GM19351 (cell line): Measurements from ENCODE around the gene GPR160.

Experiments
- ATAC-seq: cut with Tn5 transposase; IDR thresholded peaks from one replicate; pipeline ENCODE4 v1.9.1; 2021; ENCODE audit warnings: mild to moderate bottlenecking, moderate library complexity; ENCODE audit not compliant: unreplicated experiment

Gene GPR160

DNA sequence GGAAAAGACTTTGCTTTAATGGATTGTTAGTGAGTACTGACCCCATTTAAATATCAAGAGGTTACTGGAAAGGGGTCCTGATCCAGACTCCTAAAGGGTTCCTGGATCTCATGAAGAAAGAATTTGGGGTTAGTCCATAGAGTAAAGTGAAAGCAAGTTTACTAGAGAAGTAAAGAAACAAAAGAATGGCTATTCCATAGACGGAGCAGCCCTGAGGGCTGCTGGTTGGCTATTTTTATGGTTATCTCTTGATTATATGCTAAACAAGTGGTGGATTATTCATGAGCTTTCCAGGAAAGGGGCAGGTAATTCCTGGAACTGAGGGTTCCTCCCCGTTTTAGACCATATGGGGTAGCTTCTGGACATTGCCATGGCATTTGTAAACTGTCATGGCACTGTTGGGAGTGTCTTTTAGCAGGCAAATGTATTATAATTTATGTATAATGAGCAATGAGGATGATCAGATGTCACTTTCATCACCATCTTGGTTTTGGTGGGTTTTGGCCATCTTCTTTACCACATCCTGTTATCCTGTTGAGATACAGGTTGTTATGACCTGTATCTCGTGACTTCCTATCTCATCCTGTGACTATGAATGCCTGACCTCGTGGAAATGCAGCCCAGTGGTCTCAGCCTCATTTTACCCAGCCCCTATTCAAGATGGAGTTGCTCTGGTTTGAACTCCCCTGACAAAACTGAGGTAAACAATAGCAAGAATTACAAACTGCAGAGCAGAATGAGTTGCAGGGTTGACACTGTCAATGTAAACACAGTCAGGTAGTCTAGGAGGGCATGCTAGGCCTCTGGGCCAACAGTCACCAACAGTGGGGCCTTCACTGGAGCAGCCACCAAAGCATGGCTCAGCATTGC lies 10.3 kb upstream of the GPR160 start:
- peak; percentile 73 for ATAC-seq

DNA sequence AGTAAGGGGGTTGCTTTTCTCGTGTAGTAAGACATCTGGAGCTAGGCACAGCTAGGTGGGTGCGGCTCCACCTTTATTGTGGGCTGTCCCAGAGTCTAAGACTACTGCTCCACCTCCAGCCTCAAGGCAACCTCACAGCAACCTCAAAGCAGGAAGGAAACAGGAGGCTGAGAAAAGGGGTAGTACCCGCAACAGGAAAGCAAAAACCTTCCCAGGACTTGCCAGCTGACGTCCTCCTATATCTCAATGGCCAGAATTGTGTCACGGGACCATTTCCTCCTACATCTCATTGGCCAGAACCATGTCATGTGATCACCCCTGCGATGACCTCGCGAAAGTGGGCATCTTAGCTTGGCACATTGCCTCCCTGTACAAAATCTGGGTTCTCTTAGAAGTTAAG lies 4.3 kb upstream of the GPR160 start:
- ATAC-seq = no peak

DNA sequence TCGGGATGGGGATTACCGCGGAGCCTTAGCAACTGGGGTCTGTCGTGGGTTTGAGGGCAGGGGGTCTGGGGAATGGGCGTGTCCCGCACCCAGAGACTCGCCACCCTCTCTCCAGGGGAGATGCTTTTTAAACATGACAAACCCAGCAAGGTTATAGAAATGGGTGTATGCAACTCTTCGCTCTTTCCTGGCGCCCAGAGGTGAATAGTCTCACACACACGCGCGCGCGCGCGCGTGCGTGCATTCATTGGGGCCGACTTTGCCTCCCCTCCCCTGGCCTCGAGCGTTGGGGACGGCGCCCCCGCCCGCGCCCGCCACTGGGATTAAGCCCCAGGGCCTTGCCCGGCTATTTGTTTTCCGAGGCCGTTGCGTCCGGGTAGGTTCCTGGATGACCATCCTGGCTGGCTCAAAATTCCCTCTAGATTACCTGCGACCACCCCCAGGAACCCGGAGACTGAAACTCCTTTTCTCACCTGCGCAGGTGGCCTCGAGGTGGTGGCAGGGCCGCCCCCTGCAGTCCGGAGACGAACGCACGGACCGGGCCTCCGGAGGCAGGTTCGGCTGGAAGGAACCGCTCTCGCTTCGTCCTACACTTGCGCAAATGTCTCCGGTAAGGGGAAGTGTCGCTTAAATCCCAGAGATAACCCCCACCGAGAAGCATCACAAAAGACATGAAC lies 777 bp downstream of the GPR160 start:
- peak; percentile 17 for ATAC-seq

DNA sequence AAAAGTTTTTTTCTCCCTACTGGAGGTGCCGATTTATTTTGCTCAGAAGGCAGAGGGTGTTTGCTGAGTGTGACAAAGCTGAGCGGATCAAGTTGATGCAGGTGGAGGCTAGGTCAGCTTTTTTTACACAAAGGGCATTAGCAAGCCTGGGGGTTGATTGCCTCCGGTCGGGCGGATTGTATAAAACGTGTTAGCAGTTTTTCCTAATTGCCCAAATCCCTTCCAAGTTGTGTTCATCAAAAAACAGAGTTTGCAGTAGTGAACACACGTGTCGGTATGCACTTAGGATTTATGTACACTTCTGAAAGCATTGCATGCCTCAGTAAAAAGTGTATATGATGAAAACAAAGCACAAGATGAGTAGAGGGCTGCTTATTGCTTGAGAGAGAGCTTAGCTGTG lies 2.6 kb downstream of the GPR160 start:
- ATAC-seq = no peak

DNA sequence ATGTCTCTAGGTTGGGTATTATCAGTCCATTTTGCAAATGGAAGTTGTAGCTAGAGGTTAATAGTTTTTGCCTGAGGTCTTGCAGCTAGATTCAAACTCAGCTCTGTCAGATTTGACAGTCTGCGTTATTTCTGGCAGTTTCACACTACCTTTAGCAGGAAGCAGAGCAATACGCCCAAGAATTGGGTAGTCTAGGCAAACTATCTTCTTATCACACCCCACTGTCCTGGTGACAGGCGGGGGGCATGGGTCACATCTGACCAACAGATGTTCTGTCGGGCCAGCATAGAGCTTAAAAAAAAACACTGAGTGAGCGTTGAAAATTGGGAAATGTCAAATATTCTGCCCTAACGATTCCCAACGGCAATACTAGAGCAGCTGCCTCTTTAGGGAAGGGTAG lies 5.7 kb downstream of the GPR160 start:
- no peak for ATAC-seq

DNA sequence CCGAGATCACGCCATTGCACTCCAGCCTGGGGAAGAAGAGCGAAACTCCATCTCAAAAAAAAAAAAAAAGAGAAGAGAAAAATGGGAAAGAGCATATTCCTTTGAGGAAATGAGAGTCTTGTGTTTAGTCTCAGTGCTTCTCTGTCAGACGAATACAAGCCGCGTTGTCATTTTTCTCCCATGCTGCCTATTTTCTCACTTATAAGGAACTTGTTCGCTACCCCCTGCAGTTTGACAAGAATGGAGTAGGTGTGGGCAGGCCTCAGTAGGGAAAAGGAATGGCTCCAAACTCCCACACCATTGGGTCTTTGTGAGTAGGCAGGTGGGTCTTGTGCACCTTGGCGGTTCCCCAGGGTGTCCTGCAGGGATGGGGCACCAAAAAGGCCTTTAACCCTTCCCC lies 6.5 kb downstream of the GPR160 start:
- ATAC-seq = no peak

DNA sequence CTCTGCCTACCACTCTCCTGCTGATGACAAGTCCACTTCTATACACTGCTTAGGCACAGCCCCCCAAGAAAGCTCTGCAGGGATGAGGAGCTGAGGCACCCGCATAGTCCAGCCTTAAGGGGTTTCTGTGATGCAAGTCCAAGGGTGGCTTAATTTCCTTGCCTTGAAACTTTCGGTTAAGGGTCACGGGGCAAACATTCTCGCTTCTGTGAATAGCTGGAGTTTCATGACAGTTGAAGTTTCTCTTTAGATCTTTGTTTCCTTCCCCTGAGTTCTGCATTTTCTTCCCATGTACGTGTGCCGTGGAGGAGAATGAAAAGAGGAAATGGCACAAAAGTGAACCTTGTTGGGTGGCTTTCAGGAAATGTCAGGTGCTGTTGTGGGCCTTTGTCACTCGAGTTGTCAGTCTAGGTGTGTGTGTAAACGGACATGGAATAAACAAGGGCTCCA lies 7.0 kb downstream of the GPR160 start:
- peak; percentile 79 for ATAC-seq

DNA sequence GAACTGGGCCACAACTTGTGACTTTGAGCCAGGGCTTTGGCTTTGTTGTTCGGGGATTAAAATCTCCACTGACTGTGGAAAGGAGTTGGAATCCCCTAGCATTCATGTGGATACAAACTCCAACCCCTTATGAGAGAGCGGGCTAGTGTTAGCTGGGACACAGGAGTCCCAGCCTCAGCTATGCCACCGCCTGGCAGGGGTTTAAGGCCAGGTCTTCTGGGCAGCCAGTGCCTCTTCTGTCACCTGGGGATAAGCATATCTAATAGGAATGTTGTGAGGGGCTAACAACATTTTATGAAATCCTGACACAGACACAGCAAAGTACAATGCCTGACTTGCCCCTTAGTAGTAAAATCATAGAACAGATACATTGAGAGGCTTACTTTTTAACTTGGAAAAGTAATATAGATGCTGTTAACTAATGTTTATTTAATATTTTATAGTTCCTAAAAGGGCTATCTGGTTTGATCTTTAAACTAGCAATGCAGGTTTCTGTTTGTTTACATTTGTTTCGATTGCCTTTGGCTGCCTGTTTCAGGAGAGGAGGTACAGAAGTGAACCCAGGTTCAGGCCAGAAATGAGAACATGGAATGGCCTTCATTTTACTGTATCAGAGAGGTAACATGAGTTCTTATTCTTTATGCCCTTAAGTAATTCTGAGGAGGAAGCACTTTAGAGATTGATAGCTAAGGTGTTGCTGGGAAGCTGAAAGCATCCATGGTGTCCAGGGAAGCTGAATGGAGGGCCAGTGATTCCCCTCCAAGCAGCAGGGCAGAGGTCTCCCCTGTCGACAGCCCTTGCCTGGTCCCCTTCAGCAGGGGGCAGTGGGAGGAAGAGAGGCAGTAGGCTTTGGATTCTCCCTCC lies 8.7 kb downstream of the GPR160 start:
- no peak for ATAC-seq

DNA sequence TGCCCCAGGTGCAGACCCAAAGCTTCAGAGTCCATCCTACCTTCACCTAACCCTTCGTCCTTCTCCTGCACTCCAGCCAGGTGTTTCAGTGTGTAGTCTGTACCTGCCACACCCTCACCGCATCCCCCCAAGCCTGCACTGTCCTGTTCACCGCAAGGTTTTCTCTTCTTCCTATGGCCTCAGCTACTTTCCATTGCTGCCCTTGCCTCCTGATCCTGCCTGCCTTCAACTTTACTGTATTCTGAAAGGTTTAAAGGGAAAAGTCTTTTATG lies 9.3 kb downstream of the GPR160 start:
- ATAC-seq = no peak

DNA sequence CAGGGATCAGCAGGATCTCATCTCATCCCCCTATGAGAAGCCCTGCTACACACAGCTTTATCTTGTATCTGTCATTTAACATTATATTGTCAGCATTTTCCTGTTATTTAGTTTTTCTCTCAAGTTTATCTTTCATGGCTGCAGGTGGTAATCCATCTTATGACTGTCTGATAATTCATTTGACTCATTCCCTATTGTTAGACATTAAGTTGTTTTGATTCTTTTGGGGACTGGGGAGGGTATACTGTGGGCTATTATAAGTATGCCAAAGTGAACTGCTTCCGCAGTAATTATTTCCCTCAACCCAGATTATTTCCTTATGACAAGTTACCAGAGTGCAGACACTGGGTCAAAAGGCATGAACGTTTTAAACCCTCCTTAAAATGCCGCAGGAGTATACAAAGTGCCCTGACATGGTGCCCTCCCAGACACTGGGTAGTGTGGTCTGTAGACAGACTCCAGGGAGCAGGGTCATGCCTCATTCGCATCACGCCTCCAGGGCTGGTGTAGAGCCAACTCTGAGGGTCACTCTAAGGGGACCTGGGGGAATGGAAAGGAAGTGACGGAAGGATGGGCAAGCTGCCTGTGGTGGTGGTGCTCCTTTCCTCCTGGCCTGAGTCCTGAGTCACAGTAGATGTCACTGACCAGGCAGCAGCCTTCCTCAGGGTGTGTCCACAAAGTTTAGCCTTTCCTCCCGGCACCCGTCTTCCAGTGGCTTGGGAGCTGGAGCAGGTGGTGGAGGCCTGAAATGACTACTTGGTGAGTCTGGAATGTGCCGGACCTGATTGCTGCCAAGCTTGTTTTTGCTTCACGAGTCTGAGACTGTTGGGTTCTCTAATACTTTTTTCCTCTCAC lies 11.6 kb downstream of the GPR160 start:
- no peak for ATAC-seq

DNA sequence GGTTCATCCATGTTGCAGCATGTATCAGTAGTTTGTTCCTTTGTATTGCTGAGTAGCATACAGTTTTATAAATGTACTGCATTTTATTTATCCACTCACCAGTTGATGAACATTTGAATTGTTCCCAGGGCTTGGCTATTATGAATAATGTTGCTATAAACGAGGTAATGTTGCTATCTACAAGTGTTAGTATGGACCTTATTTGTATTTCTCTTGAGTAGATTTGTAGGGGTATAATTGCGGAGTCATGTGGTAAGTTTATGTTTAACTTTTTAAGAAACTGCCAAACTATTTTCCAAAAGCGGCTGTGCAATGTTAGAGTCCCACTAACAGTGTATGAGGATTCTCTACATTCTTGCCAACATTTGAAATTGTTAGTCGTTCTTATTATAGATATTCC lies 13.0 kb downstream of the GPR160 start:
- ATAC-seq = no peak

DNA sequence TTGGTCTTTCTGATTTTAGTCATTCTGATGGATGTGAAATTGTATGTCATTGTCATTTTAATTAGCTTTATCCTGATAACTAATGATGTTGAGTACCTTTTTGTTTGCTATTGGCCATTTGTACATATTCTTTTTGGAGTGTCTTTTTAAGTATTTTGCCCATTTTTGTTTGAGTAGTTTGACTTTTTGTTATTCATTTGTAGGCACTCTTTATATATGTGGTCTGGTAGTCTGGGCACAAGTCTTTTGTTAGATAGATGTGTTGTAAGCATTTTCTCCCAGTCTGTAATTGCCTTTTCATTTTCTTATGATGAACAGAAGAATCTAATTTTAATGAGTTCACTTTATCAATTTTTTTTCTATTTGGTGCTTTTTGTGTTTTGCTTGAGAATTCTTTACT lies 14.6 kb downstream of the GPR160 start:
- no peak for ATAC-seq

DNA sequence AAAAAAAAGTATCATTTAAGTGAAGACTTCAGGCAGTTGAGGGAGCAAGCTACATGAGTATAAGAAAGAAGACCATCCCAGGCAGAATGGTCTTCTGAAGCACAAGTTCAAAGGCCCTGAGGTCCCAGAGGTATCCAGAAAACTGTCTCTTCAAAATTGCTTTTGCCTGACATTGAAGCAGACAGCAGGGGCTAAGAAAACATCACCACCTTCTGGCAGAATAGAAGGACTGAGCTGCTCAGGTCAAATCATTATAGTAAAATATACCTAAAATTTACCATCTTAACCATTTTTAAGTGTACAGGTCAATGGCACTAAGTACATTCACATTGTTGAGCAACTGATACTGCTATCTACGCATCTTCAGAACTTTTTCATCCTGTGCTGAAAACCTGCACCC lies 16.4 kb downstream of the GPR160 start:
- no peak for ATAC-seq

DNA sequence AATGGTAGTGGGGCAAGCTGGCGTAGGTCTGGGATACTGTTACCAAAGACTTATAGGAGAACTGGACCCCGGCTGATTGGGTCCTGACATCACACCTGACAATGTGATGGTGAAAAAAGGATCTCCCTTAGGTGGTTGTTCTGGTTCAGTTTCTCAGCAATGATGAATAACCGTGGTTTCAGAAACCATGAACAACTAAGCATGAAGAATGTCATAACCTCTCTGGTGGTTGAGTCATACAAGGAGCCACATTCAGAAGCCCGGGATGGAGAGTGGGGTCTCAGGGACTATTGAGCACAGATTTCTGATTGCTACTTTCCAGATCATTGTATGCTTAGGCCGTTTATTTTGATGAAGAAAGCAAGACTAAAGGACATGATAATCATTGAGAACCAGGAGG lies 17.4 kb downstream of the GPR160 start:
- ATAC-seq = peak; percentile 68

DNA sequence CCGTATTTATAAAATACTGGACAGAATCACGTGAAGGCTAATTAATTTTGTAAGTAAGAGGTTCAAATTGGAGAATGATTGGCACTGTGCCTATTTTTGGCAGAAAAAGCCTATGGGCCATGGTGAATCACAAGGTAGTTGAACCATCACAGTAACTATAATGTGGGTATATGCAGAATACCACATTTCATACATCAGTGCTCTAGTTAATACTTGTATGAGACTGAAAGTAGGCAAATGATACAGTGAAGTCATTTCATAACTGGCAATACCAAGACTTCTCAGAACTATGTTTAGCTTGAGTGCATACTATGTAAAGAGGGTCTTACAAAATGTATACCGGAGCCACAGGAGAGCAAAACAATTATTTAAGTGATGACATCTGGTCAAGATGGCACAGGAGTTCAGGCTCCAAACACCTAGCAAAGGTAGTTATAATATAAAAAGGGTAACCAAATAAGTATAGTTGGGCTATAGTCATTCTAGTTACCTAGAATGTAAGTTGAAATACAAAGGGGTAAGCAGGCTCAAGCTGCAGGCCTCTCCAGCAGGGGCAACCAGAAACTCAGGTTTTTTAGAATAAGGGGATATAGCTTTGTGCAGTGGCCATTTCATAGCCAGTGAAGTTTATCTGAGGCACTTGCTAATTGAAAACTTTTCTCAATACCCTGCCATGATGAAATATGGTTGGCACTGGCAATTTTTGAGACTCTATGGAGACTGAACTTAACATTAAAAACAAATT lies 19.1 kb downstream of the GPR160 start:
- ATAC-seq = peak; percentile 86

DNA sequence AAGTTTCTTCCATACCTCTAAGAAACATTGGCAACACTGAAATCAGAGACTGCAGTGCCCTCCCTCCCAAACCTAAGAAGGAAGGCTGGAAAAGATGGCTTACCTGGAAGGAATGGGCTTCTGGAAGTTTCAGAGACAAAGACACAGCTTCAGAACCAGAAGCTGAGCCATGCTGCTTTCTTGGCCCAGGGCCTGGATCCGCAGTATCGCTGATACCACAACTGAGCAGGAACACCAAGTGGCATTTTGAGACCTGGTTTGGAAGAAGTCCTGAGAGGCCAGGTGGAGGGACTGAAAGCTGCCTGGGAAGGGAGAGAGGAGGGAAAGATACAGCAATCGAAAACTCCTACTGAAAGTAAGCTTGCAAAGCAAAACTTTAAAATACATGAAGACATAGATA lies 19.8 kb downstream of the GPR160 start:
- no peak for ATAC-seq

DNA sequence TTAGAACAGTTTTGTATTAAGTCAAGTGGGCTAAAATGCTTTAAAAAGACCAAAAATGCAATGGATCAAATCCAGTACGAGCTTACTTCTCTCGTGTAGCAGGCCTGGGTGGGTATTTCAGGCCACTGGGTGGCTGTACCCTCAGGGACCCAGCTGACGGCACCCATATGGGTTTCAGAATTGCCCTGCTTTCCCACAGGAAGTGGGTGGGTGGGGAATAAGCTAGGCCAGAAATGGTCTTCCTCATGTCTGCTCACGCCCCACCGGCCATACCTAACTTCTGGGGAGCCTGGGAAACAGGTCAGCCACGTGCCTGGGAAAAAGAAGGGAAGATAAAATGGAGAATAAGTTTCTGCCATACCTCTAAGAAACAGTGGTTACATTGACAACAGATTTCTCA lies 20.3 kb downstream of the GPR160 start:
- no peak for ATAC-seq

DNA sequence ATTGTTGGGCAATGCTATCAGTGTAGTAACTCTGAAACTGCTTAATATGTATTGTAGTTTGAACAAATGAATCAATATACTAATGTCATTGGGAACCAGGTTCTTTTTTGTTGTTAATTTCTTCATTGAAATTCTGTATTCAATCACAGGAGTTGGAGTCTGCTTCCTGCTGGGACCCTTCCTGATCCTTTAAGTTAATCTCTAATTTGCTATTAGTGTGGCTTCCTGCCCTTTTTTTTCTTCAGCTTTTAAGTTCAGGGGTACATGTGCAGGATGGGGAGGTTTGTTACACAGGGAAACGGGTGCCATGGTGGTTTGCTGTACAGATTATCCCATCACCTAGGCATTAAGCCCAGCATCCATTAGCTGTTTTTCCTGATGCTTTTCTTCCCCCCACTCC lies 21.7 kb downstream of the GPR160 start:
- ATAC-seq = no peak

DNA sequence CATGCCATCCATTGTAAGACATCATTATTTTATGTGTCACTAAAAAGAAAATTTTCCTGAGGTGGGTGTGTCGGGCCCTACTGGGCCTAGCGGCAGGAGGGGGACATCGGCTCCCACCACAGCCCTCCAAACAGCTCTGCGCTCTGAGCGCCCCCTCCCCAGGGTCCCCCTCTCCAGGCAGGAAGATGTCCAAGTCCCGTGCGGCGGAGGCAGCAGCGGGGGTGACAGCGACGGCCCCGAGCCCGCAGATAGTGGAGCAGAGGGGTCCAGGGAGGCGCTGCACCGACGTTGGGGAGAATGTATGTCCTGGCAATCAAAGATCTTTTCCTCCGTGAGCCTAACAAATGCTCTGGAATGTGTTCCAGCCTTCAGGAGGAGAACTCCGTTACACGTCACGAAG lies 24.3 kb downstream of the GPR160 start:
- ATAC-seq = no peak

DNA sequence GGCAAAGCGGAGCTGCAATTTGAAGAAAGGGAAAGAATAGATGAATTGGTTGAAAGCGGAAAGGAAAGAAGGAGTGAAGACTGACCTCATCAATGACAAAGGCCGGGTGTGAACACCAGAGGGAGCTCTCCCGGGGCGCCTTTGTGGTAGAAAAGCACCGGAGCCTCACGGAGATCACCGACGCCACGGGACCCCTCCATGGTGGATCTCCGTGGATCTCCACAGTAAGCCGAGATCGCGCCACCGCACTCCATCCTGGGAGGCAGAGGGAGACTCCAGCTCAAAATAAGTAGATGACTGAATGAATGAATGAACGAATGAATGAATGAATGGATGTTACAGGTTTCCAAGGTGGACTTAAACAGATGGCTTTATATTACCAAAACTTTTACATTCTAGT lies 25.0 kb downstream of the GPR160 start:
- ATAC-seq = no peak
